Stimulated activated effector memory CD8-positive, alpha-beta T cell treated with anti-CD3 and anti-CD28 coated beads, Interleukin-12 subunit alpha, Interleukin-12 subunit beta, amount 100 ng/mL, for 72 hours (primary cell): ENCODE data around the gene SKAP1.

Experiments
- ATAC-seq: fragments of 150-1000 bp; cut with Tn5 transposase; 2 replicates; pipeline ENCODE4 v1.10.0; 2021
- DNase-seq, 2 donors: peaks; one replicate each; pipeline ENCODE4 v3.0.0; 2021 to 2022; ENCODE audit warnings: low spot score in 2 of 2
- H3K27ac Mint-ChIP-seq: one replicate; pipeline ENCODE4 v1.8.0; 2022; ENCODE audit warnings: mild to moderate bottlenecking, mixed read lengths
- H3K36me3 Mint-ChIP-seq: one replicate; pipeline ENCODE4 v1.8.0; 2022; ENCODE audit warnings: mild to moderate bottlenecking, mixed read lengths
- H3K4me1 Mint-ChIP-seq: one replicate; pipeline ENCODE4 v1.8.0; 2022; ENCODE audit warnings: mixed read lengths
- H3K4me3 Mint-ChIP-seq: one replicate; pipeline ENCODE4 v1.8.0; 2022; ENCODE audit warnings: mild to moderate bottlenecking, mixed read lengths
- H3K9me3 Mint-ChIP-seq: one replicate; pipeline ENCODE4 v1.8.0; 2022; ENCODE audit warnings: mixed read lengths

Gene SKAP1

DNA sequence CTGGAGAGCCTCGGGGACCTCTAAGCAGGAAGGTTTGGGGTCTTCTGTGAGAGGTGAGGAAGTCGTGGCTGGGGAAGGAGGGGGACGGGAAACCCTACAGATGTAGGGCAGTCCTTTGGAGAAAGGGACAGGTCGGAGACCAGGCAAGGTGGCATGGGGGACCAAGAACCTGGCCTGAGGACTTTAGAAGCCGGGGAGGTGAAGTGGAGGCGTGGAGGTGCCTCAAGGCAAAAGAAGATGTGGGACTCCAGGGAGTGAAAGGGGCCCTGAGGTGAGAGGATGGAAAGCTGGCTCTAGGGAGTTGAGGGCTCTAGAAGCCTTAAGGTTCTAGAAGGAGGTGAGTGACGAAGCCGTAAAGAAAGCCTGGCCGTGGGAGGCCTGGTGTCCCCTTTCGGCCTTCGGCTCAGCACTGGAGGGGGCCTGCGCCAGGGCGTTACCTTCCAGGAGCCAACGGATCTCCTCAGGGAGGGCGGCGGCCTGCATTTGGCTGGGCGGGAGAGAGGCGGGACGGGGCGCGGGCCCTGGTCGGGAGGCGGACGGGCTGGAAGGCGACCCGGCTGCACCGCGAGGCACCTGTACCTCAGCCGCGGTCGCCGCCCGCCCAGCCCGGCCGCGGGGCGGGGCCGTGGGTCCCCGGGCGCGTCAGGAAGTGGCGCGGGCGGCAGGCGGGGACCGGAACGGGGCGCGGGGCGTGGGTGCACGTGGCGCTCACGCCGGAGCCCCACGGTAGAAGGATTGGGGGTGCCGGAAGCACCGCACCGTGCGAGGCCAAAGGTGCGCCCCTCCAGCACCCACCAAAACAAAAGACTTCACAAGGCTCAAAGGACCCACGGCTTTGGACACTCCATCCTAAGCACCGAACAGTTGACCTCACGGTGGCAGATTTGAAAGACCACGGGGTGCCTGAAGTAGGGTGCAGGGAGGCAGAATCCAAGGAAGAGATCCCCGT, at the start of gene SKAP1:
Gene SKAP1 (minus strand): TSS at position 577 of the 949 bp plus-strand sequence.
- Mint-ChIP-seq H3K4me1 (peaks cover 69% of the 10 kb centered on the region), H3K9me3 (no peaks in the 10 kb centered on the region), H3K36me3 (peaks cover 33% of the 10 kb centered on the region), H3K27ac (peak within 1 kb of the TSS; percentile 99), H3K4me3 (peak within 1 kb of the TSS; percentile 100)
- ATAC-seq (peak; percentile 81), DNase-seq (peak; percentile 47 to 79)

DNA sequence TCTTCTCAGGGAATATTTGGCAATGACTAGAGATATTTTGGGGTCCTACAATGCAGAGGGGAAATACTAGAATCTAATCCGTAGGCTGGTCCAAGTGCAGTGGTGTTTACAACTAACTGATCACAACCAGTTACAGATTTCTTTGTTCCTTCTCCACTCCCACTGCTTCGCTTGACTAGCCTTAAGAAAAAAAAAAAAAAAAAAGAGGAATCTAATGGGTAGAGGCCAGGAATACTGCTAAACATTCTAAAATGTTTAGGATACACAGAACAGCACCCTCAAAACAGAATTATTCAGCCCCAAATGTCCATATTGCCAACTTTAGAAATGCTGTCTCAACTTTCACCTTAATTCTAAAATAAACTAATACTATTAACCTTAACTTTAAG, 49.0 kb upstream of the SKAP1 start:
- Mint-ChIP-seq H3K36me3 (no peaks in the 10 kb centered on the region), H3K27ac (peak overlapping the region; percentile 79), H3K4me1 (peaks cover 31% of the 10 kb centered on the region), H3K9me3 (no peaks in the 10 kb centered on the region), H3K4me3 (peak overlapping the region; percentile 29)
- no peak for DNase-seq
- ATAC-seq: no peak

DNA sequence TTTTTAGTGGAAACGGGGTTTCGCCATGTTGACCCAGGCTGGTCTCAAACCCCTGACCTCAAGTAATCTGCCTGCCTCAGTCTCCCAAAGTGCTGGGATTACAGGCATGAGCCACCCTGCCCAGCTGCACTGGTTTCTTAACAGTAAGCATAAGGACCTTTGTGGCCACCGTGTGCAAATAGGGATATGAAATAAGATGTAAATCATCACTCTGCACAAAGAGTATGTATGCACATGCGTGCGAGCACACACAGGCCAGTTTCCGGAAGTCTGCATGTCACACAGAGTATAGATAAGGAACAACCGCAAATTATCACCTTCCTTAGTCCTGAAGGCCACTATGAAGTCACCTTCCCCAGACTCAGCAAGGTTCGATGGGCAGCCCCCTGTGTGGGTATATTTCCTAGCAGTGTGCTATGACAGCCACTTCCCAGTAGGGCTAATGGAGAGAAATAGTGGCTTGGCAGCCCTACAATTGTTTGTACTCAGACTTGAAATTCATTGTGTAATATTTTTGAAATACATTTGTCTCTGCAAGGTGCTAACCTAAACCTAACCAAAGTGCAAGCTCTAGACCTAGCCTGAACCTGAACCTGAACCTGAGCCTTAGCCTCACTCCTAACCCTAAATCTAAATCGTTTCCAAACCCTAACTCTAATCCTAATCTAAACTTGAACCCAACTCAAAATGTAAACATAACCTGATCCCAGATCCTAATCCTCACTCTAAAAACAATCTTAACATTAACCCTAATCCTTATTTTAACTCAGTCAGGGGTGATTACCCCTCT, 48.4 kb upstream of the SKAP1 start:
- DNase-seq (peak in 1 of 2 donors; percentile 53), ATAC-seq (peak; percentile 96)
- Mint-ChIP-seq H3K9me3 (no peaks in the 10 kb centered on the region), H3K27ac (peak overlapping the region; percentile 79), H3K4me3 (peak overlapping the region; percentile 29), H3K36me3 (no peaks in the 10 kb centered on the region), H3K4me1 (peaks cover 28% of the 10 kb centered on the region)

DNA sequence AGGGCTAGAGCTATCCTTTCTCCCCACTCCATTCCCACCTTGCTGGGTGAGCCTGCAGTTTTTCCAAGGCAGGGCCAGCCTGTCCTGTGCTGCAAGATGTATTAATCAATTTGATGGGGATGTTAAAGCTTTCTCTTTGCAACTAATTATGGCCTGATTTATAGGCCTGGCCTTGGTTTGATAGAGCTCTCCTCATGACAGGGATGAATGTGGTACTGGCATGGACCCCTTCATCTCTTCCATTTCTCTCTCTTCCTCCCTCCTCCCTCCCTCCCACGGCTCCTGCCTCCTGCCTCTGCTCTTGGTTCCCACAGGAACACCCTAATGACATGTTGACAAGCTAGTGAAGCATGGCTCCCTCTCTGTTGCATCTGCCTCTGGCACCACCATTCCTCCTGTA, 47.2 kb upstream of the SKAP1 start:
- ATAC-seq: no peak
- DNase-seq: no peak
- no peaks in the 10 kb centered on the region for H3K36me3 Mint-ChIP-seq
- H3K4me3 Mint-ChIP-seq: no peak overlapping the region
- peak overlapping the region; percentile 79 for H3K27ac Mint-ChIP-seq
- H3K9me3 Mint-ChIP-seq: no peaks in the 10 kb centered on the region
- peaks cover 25% of the 10 kb centered on the region for H3K4me1 Mint-ChIP-seq

DNA sequence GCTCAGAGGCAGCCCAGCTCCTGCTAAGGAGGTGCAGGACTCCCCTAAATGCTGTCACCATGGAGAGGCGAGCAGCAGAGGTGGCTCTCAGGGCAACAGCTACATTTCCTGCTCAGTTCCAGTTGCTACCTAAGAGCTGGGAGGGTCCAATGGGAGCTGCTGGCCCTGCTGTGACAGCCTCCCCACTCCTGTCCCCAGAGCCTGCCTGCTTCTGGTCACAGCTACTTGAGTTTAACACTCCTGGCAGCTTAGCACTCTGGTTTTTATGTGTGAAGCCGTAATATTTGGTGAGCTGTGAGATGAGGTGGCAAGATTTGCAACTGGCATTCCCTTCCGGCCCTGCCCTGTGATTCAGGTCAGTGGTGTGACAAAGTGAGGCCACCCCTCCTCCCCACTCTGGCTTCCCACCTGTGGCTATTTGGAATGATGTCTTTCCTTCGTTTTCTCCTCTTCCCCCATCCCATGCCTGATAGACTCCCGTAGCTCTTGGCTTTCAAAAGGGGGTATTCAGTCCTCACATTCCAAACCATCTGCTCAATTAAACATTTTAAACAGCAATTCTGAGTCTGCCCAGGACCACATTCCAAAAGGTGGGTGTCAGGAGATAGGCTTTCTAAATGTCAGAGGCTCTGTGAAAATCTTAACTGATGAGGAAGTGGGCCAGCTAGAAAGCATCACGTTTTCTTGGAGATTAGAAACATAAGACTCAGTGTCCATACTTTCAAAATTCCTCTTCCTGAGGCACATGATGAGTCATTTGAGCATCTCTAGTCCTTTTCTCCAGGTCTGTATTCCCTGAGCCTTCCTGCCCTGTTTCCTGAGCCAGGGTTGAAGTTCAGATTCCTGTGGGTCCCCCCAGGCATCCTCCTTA, 42.6 kb upstream of the SKAP1 start:
- Mint-ChIP-seq H3K9me3 (no peaks in the 10 kb centered on the region), H3K36me3 (no peaks in the 10 kb centered on the region), H3K4me3 (peak overlapping the region; percentile 44), H3K4me1 (peaks cover 27% of the 10 kb centered on the region), H3K27ac (peak overlapping the region; percentile 82)
- DNase-seq (peak in 1 of 2 donors; percentile 66), ATAC-seq (peak; percentile 94)

DNA sequence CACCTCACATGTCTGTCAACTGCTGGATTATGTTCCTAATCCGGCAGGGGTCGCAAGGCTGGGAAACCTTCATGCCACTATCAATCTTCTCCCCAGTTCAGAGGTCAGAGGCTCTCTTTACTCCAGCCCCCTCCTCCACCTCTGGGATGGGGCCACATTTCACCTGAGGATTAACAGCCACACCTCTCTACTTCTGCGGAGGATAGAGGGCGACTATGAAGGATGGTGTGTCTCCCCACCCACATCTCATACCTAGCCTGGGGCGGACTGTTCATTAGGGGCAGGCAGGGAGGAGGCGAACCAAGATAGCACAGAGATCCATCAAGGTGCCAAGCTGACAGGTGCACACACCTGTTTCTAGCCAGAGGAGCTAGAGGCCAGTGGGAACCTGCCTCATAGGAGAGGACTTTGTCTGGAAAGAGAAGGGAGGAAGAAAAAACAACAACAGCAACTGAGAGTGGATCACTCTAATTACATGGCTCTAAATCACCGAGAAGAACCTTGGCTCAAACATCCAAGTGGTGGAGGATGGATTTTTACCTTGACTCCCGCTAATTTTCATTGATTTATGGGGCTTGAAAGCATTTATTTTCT, 41.9 kb upstream of the SKAP1 start:
- Mint-ChIP-seq H3K4me3 (peak overlapping the region; percentile 44), H3K27ac (peak overlapping the region; percentile 82)

DNA sequence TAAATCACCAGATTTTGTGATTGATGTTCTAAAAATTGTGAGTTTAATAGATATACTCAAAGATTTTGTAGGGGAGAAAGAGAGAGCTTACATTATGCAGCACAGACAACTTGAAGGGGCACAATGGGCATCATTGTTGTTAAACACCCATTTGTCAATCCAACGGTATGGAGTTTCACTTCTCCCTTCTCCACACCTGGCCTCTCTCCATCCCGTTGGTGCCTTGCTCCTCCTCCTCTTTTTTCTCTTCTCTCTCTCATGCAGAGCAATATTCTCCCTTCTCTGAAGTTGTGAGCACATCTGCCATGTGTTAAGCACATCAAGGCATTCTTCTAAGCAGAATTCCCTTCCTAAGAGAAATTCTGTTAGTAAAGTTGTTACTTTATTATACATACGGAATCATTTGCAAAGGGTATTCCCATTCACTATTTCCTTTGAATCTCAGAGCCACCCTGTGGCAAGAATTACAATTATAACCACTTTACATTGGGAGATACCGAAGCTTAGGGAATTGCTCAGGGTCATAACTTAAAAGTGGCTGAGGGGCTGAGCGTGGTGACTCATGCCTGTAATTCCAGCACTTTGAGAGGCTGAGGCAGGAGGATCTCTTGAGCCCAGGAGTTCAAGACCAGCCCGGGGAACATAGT, 40.5 kb upstream of the SKAP1 start:
- Mint-ChIP-seq H3K27ac (peak overlapping the region; percentile 75), H3K4me3 (no peak overlapping the region), H3K4me1 (peaks cover 23% of the 10 kb centered on the region), H3K36me3 (no peaks in the 10 kb centered on the region), H3K9me3 (no peaks in the 10 kb centered on the region)
- DNase-seq (no peak), ATAC-seq (no peak)

More for the DNA sequence above, 41.9 kb upstream of the SKAP1 start:
- no peaks in the 10 kb centered on the region for H3K36me3 Mint-ChIP-seq
- DNase-seq (no peak), ATAC-seq (no peak)
- H3K4me1 Mint-ChIP-seq: peaks cover 23% of the 10 kb centered on the region
- no peaks in the 10 kb centered on the region for H3K9me3 Mint-ChIP-seq

DNA sequence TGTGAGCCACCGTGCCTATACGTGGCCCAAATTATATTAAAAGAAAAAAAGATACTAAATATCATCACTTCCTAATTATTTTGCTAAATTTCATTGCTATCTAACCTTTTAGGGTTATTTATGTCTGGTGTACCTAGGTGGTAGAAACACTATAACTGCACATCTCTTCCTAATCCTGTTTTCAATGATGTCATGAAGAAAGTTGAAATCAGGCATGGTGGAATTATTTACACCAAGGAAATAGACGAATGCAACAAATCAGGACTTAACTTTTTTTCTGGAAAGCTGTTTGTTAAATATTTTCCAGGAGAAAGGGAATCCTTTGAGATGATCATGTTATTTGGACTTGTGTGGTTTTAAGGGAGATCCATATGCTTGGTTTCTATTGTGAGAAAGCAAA, 39.2 kb upstream of the SKAP1 start:
- no peak overlapping the region for H3K27ac Mint-ChIP-seq

DNA sequence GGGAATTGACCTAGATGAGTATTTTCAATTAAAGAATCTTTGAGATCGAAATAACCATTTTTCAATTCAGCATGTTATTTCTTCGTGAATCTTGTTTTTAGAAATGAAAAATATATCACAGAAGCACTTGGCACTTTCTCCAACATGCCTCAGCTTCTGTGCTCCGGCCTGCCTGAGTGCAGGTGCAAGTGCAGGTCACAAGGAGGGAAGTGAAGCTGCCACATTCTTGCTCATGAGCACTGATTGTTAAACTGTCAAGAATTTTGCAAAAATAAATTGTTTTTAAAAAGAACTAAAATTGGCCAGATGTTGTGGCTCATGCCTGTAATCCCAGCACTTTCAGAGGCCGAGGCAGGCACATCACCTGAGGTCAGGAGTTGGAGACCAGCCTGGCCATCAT, 38.3 kb upstream of the SKAP1 start:
- no peak for ATAC-seq
- no peak for DNase-seq
- peaks cover 23% of the 10 kb centered on the region for H3K4me1 Mint-ChIP-seq
- H3K9me3 Mint-ChIP-seq: no peaks in the 10 kb centered on the region
- H3K27ac Mint-ChIP-seq: no peak overlapping the region
- H3K4me3 Mint-ChIP-seq: no peak overlapping the region
- H3K36me3 Mint-ChIP-seq: no peaks in the 10 kb centered on the region

More for the DNA sequence above, 39.2 kb upstream of the SKAP1 start:
- no peak for DNase-seq
- Mint-ChIP-seq H3K4me1 (peaks cover 23% of the 10 kb centered on the region), H3K36me3 (no peaks in the 10 kb centered on the region), H3K4me3 (no peak overlapping the region), H3K9me3 (no peaks in the 10 kb centered on the region)
- no peak for ATAC-seq

DNA sequence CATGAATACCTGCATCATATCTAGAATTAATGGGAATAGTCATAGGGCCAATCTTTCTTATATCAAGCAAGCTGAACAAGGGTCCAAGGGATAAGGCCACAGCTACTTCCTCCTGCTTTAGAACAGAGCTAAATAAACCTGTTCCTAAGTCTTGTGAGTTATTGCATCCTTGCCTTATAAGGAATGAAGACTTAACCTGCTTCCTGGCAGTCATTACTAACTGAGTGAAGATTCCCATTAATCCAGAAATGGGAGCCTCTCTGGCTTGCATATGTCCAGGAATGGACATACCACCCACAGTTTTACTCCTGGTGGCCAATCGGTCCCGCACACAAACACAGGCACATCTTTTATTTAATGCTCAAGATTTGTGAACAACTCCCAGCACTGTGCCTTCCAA, 35.9 kb upstream of the SKAP1 start:
- no peak for ATAC-seq
- no peak for DNase-seq
- Mint-ChIP-seq H3K9me3 (no peaks in the 10 kb centered on the region), H3K36me3 (no peaks in the 10 kb centered on the region), H3K27ac (no peak overlapping the region), H3K4me1 (peaks cover 6% of the 10 kb centered on the region), H3K4me3 (no peak overlapping the region)

DNA sequence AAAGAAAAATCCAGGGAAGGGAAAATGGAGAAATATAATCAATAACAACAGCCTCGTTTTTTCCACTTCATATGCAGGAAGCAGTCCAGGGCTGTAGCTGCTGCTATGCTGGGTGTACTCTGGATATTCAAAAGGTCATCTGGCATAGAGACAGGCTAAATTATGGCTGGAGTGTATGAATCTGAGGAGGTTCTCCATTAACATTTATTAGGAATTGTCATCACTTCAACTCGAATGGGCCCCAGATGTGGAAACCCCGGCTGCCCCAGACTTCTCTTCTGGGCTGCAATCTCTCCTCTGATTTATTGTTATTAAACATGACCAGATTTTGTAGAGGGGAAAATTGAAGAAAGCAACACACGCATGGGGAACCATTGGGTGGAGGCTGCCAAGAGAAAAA, 33.5 kb upstream of the SKAP1 start:
- H3K36me3 Mint-ChIP-seq: no peaks in the 10 kb centered on the region
- H3K9me3 Mint-ChIP-seq: no peaks in the 10 kb centered on the region
- no peak overlapping the region for H3K4me3 Mint-ChIP-seq
- DNase-seq (no peak), ATAC-seq (no peak)
- no peak overlapping the region for H3K27ac Mint-ChIP-seq
- peaks cover 10% of the 10 kb centered on the region for H3K4me1 Mint-ChIP-seq

DNA sequence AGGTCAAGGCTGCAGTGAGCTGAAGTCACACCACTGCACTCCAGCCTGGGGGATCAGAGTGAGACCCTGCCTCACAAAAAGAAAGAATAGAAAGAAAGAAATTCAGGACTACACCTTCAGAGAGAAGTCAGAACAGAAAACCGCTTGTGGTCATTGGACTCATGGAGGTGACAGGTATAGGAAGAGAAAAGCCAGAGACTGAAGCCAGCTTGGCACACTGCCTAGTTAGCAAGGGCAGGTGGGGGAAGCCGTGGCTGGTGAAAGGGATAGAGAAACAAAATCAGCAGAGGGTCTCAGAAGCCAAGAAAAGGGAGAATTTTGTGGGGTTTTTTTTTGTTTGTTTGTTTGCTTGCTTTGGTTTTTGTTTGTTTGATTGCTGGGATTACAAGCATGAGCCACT, 32.9 kb upstream of the SKAP1 start:
- DNase-seq (no peak), ATAC-seq (no peak)
- no peaks in the 10 kb centered on the region for H3K36me3 Mint-ChIP-seq
- no peaks in the 10 kb centered on the region for H3K9me3 Mint-ChIP-seq
- no peak overlapping the region for H3K4me3 Mint-ChIP-seq
- peak overlapping the region; percentile 72 for H3K27ac Mint-ChIP-seq
- peaks cover 10% of the 10 kb centered on the region for H3K4me1 Mint-ChIP-seq

DNA sequence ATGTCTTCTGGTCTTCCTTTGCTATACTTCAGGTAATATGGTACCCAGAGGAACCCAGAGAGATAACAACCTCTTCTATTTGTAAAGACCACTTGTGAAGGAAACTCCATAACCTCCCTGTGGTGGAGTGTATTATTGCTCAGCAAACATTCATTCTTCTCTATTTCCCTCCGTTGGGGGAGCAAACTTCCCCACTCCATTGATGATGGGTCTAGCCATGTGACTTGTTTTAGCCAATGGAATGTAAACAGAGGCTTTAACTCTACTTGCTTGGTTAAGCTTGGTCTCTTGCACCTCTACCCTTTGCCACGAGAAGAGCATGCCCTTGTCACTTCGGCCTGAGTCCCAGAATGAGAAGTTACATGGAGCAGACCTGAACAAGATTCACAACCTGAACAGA, 30.0 kb upstream of the SKAP1 start:
- Mint-ChIP-seq H3K4me1 (peaks cover 39% of the 10 kb centered on the region), H3K27ac (no peak overlapping the region), H3K4me3 (no peak overlapping the region), H3K36me3 (no peaks in the 10 kb centered on the region), H3K9me3 (no peaks in the 10 kb centered on the region)
- DNase-seq (no peak), ATAC-seq (no peak)
